ENCODE results near the gene ZNF226.

DNA sequence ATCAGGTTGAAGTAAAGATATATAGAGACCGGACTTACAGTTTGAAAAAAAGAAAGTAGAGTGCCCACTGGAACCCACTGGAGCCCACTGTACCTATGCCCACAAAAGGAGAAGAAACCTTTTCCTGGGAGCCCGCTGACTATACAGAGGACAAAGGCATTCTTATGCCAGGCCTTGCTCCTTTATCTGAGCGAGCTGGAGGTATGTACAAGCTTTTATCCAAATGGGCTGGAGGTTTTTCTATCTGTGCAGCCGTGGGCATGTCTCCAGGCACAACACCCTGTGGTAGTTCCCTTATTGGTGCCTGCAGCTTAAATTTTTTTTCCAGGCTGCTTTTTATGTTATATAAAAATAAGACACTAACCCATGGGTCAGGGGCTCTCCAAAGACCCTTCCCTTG, 15.1 kb upstream of the ZNF226 start:
- TF ChIP-seq, protein P1, sequence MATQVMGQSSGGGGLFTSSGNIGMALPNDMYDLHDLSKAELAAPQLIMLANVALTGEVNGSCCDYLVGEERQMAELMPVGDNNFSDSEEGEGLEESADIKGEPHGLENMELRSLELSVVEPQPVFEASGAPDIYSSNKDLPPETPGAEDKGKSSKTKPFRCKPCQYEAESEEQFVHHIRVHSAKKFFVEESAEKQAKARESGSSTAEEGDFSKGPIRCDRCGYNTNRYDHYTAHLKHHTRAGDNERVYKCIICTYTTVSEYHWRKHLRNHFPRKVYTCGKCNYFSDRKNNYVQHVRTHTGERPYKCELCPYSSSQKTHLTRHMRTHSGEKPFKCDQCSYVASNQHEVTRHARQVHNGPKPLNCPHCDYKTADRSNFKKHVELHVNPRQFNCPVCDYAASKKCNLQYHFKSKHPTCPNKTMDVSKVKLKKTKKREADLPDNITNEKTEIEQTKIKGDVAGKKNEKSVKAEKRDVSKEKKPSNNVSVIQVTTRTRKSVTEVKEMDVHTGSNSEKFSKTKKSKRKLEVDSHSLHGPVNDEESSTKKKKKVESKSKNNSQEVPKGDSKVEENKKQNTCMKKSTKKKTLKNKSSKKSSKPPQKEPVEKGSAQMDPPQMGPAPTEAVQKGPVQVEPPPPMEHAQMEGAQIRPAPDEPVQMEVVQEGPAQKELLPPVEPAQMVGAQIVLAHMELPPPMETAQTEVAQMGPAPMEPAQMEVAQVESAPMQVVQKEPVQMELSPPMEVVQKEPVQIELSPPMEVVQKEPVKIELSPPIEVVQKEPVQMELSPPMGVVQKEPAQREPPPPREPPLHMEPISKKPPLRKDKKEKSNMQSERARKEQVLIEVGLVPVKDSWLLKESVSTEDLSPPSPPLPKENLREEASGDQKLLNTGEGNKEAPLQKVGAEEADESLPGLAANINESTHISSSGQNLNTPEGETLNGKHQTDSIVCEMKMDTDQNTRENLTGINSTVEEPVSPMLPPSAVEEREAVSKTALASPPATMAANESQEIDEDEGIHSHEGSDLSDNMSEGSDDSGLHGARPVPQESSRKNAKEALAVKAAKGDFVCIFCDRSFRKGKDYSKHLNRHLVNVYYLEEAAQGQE (IDR thresholded peaks at IDR 0.05; ENCODE audit: low read depth, low read length): no peak
- TF ChIP-seq, protein P2, sequence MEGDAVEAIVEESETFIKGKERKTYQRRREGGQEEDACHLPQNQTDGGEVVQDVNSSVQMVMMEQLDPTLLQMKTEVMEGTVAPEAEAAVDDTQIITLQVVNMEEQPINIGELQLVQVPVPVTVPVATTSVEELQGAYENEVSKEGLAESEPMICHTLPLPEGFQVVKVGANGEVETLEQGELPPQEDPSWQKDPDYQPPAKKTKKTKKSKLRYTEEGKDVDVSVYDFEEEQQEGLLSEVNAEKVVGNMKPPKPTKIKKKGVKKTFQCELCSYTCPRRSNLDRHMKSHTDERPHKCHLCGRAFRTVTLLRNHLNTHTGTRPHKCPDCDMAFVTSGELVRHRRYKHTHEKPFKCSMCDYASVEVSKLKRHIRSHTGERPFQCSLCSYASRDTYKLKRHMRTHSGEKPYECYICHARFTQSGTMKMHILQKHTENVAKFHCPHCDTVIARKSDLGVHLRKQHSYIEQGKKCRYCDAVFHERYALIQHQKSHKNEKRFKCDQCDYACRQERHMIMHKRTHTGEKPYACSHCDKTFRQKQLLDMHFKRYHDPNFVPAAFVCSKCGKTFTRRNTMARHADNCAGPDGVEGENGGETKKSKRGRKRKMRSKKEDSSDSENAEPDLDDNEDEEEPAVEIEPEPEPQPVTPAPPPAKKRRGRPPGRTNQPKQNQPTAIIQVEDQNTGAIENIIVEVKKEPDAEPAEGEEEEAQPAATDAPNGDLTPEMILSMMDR (IDR thresholded peaks at IDR 0.05): no peak
- no peak for TF ChIP-seq EP300 (IDR thresholded peaks at IDR 0.05; ENCODE audit: borderline replicate concordance in 1 of 2, low read depth in 1 of 2, low read length in 1 of 2)
- TF ChIP-seq, protein P3, sequence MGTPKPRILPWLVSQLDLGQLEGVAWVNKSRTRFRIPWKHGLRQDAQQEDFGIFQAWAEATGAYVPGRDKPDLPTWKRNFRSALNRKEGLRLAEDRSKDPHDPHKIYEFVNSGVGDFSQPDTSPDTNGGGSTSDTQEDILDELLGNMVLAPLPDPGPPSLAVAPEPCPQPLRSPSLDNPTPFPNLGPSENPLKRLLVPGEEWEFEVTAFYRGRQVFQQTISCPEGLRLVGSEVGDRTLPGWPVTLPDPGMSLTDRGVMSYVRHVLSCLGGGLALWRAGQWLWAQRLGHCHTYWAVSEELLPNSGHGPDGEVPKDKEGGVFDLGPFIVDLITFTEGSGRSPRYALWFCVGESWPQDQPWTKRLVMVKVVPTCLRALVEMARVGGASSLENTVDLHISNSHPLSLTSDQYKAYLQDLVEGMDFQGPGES (IDR thresholded peaks at IDR 0.05; ENCODE audit: low read depth, low read length): no peak
- no peak for TF ChIP-seq MXI1 (IDR thresholded peaks at IDR 0.05; ENCODE audit: low read depth, low read length)
- no peak for TF ChIP-seq GABPA (IDR thresholded peaks at IDR 0.05; ENCODE audit: low read depth)
- no peak for TF ChIP-seq TAF1 (IDR thresholded peaks at IDR 0.05; ENCODE audit: borderline replicate concordance, low read depth, low read length)
- TF ChIP-seq NFIC (IDR thresholded peaks at IDR 0.05; ENCODE audit: borderline replicate concordance): no peak
- TF ChIP-seq RAD21 (IDR thresholded peaks at IDR 0.05; ENCODE audit: low read length): no peak
- no peak for TF ChIP-seq POLR2AphosphoS5 (IDR thresholded peaks at IDR 0.05; ENCODE audit: low read depth, low read length)
